ACHN (cell line): ENCODE results near the gene PCK1.

ENCODE experiments used
- DNase-seq: peaks from one replicate; pipeline ENCODE4 v3.0.0-alpha.2; 2015
- in situ Hi-C: cut with HindIII; loops from 2 replicates; pipeline ENCODE4 v1.10.0; 2017; ENCODE audit warnings: low sequenced_read_pairs, low pct_ligation_motif_present, low pct_unique_long_range_greater_than_20kb

The PCK1 gene

DNA sequence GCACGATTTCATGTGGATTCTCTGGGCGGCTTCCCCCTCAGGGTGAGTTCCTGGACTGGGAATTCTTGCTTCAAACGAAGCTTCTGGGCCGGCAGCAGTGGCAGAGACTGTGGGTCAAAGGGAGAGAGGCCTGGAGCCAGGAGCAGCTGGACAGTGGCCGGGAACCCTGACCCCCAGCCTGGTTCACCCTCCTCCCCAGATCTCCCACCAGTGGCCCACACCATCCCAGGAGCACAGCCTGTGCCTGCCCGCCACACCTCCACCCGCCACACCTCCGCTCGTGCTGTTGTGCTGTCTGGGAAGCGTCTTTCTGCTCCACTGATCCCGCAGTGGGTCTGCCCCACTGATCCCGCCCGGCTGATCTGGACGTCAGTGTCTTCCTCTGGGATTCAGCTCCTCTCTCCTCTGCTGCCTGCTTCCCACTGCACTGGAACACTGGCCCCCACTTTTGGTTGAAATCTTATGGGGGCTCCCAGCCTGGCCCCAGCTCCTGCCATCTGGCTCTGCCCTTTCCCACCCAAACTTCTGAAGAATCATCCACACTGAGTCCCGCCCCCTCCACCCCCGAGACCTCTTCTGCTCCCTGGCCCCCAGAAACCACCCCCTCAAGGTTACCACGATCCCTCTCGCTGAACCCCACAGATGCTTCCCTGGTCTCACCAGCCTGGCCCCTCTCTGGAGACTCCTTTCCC, 49.5 kb downstream of the PCK1 start:
- in situ Hi-C loops, result no loop called here
- no peak for DNase-seq

DNA sequence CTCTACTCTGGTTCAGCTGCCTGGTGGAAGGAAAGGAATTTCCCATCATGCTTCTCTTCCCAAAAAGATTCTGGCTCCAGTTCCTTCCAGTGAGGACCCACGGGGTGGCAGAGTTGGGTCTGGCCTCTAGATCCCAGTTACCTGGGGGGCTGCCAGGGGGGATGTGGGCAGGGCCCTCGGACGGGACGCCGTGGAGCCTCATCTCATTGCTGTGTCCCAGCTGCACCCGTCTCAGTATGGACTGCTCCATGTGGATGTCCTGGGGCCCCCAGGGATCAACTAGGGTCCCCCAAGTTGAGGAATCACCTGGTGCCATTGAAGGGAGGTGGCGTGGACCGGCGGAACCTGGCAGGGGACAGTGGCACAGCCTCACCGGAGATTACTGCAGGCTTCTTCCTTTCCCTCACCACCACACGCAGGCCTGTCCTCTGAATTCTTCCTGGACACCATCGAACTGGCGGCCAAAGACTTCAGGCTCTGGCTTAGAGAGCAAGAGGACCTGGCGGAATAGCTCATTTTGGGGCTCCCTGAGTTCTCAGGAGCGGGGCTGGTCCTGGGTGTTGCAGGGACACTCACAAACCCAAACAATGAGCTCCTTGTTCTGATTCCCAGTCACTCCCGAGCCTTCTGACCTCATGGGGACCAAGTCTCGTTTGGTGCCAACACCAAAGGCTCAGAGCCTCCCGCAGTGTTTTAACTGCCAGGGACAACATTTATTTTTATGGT, 50.8 kb downstream of the PCK1 start:
- in situ Hi-C loops, result no loop called here
- DNase-seq, result no peak

DNA sequence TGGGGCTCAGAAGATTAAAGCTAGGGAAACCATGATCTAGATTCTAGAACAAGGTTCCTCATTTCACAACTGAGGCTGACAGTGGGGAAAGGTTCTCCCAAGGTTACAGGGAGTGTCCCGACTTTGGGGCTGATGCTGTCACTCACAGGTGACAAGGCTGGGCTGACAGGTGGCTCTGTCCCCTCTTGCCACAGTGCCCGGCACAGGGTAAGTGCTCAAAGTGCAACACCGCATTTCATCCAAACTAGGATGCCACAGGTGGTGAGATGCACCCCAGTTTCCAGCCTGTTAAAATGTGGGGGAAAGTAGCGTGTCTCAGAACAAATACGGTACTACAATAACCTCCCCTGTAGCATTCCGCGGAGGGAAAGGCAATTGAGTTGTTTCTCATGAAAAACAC, 51.5 kb downstream of the PCK1 start:
- in situ Hi-C loops, result no loop called here

DNA sequence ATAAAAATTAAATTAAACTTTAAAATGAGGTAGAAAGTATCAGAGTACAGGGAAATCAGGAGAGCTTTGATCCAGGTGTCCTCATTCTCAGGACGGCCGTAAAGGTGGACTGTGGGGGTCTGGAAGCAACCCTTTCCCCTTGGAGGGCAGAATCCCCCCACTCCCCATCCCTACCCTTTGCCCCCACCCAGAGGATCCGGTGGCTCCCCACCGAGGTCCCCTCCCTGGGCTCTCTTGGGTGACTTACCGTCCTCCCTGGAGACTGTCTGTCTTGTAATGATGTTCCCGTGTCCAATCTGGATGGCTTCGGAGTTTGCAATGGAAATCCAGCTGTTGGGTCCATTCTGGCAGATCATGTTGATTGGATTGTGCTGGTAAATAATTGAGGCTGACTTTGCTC, 52.0 kb downstream of the PCK1 start:
- DNase-seq, result no peak
- in situ Hi-C loops, result no loop called here

More for the DNA sequence above, 51.5 kb downstream of the PCK1 start:
- DNase-seq, result no peak

DNA sequence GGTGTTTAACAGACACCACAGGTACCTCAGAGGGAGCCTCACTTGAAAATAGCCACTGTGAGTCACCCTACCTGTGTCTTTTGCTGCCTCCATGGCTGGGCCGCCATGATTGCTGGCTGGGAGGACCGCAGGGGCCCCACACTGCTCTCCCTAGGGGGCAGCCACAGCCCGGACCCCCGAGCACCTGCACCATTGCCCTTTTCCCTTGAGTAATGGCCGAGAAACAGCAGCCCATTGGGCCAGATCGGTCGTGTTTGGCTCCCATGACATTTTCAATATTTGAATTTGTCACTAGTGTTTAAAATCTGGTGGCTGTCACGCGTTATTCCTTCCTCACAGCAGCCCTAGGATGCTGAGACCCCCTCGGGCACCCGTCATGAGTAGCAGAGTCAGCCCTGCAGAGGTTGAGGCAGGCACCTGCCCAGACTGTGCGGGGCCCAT, 52.6 kb downstream of the PCK1 start:
- DNase-seq, result no peak
- in situ Hi-C loops, result no loop called here

DNA sequence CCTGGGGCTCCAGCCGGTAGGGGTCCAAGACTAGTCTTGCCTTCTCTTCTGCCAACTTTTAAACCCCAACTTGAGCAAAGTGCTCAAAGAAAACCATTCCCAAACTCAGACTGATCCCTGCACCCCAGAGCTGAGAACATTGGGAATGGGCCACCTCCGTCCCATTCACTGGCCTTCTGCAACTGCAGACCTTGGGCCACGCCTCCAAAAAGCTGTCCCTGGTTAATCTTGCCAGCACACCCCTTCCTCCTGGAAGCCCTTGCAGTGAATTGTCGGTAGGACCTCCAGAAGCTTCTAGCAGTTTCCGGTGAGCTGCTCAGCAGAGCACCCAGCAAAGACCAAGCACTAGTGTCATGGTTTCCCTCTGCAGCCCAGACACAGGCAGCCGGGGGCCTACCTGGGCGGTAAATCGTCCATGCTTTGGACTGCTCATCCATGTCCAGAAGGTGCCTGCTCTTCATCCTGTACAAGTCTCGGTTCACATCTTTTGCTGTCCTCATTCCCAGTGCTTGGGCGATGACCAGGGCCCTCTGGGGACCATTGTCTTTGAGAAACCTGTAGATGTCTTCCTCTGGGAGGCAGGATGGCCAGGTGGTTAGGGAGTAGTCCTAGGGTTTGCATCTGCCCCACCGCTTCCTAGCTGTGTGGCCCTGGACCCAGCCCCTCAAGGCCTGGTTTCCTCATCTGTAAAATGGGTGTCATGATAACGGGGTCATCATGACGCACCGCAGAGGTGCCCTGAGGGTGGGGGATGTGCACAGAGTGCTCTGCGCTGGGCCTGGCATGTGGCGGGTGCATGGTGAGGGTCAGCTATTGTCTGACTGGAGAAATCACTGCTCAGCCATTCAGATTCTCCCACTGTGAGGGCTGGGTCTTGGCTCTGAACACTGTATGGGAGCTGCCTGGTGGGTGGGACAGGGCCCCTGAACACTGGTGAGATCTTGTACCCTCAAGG, 53.9 kb downstream of the PCK1 start:
- DNase-seq, result no peak
- in situ Hi-C loops, result no loop called here

DNA sequence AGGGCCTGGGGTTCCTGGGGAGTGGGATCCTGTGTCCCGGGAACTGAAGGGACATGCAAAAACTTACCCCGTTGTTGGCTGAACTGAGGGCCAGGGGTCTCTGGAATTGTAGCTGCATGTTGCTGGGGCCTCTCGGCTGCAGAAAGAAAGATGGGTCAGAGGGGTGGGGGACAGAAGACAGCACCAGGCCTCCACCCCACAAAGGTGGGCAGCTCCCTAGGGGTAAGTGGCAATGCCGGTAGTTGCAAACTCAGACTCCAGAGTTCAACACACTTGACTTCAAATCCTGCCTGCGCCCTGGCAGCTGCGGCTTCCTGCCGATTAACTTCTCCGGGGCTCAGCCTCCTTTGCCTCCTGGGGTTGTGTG, 54.5 kb downstream of the PCK1 start:
- in situ Hi-C loops, result no loop called here
- DNase-seq, result no peak

DNA sequence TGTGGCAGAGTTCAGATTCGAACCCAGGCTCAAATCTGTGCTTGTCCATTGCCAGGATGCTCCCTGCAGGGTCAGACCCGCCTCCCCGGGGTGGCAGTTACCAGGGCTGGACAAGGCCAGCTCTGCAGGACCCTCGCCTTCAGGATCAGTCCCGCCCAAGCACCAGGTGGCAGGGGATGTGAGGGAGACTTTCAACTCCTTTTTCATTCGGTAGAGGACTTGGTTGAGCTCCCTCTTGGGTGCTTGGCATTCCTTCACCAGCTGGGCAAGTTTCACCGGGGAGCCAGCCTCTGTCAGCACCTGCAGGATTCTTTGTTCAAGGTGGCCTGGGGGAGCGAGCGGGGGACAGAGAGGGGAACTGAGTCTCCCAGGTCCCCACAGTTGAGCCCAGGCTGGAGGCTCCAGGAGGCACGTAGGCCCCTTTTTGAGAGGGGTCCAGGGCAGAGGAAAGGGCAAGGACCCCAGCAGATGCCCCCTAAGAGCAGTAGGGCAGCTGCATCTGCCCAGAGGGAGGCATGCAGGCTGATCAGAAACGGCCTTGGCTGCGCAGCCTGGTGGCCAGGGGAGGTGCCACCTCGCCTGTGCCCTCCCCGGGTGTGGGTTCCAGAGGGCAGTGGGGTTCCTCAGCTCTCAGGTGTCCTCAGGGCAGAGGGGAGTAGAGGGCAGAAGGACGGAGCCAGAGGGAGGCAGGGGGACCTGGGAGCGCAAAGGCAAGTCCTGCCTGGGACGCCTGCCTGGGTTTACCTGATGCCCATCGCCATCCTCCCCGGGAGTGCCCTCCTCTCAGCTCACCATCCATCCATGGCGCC, 55.4 kb downstream of the PCK1 start:
- DNase-seq, result no peak
- in situ Hi-C loops, result no loop called here

DNA sequence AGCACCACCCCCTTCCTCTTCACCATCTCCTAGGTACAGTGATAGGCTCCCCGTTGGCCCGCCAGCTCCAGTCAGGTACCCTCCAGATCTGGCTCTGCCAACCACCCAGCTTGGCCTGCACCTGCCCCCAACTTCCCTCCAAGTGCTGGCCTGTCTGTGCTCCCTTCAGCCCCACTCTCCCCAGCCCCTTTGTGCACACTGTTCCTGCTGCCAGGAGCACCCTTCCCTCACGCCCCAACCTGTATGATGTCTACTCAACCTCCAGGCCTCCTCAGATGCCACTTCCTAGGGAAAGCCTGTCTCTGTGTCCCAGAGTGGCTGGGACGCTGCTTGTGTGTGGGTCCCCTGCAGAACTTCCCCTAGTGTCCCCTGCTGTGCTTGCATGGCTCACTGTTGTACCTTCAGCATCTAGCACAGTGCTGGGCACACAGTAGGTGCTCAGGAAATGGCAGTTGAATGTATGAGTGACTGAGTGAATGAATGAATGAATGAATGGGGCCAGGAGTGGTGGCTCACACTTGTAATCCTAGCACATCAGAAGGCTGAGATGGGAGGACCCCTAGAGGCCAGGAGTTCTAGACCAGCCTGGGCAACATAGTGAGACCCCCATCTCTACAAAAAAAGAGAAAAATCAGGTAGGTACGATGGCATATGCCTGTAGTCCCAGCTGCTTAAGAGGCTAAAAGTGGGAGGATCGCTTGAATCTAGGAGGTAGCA, 56.3 kb downstream of the PCK1 start:
- no peak for DNase-seq
- in situ Hi-C loops, result no loop called here
